Smooth muscle cell (in vitro differentiated cells): Measurements from ENCODE around the gene RAD52. TPM values are rescaled to one million over a fixed set of nuclear protein-coding genes. Genes with fewer than 3 reads are reported as not detected.

ENCODE experiments used
- DNase-seq: peaks from one replicate; lab custom pipeline; 2025; ENCODE audit not compliant: unreplicated experiment; lab: John Stamatoyannopoulos, UW
- H2AFZ ChIP-seq: fragments of 200-600 bp; sonication (generic); 2 replicates; pipeline ENCODE4 v1.6.0; 2016; ENCODE audit warnings: antibody characterized with exemption, low read depth, mild to moderate bottlenecking
- H3F3A ChIP-seq: fragments of 200-600 bp; sonication (generic); 2 replicates; pipeline ENCODE4 v1.6.0; 2017; ENCODE audit warnings: antibody characterized with exemption, low read depth
- H3K27ac ChIP-seq: fragments of 200-600 bp; sonication (generic); 2 replicates; pipeline ENCODE4 v1.5.1; 2016; ENCODE audit warnings: low read depth, mild to moderate bottlenecking
- H3K27me3 ChIP-seq: fragments of 200-600 bp; sonication (generic); 2 replicates; pipeline ENCODE4 v1.6.1; 2016; ENCODE audit warnings: low read depth, mild to moderate bottlenecking
- H3K36me3 ChIP-seq: fragments of 200-600 bp; sonication (generic); 2 replicates; pipeline ENCODE4 v1.5.1; 2016; ENCODE audit warnings: low read depth
- H3K4me1 ChIP-seq: fragments of 200-600 bp; sonication (generic); 2 replicates; pipeline ENCODE4 v1.5.1; 2016; ENCODE audit warnings: low read depth
- H3K4me2 ChIP-seq: fragments of 200-600 bp; sonication (generic); 2 replicates; pipeline ENCODE4 v1.6.0; 2016; ENCODE audit warnings: mild to moderate bottlenecking
- H3K4me3 ChIP-seq: fragments of 200-600 bp; sonication (generic); 2 replicates; pipeline ENCODE4 v1.5.1; 2016; ENCODE audit warnings: mild to moderate bottlenecking
- H3K79me2 ChIP-seq: fragments of 200-600 bp; sonication (generic); 2 replicates; pipeline ENCODE4 v1.6.0; 2016; ENCODE audit warnings: low read depth, mild to moderate bottlenecking
- H3K9ac ChIP-seq: fragments of 200-600 bp; sonication (generic); 2 replicates; pipeline ENCODE4 v1.6.0; 2016; ENCODE audit warnings: low read depth
- H3K9me3 ChIP-seq: fragments of 200-600 bp; sonication (generic); replicated peaks from 2 replicates; pipeline ENCODE4 v1.5.1; 2016; ENCODE audit warnings: low read depth
- H4K20me1 ChIP-seq: fragments of 200-600 bp; sonication (generic); 2 replicates; pipeline ENCODE4 v1.6.0; 2016; ENCODE audit warnings: low read depth
- WGBS: methylation state at CpG from one replicate; pipeline ENCODE4 v1.1.7; 2016; ENCODE audit warnings: low lambda C conversion rate; 5-methylcytosine and 5-hydroxymethylcytosine counted together
- polyA plus RNA-seq: library from polyadenylated mRNA; unstranded; fragments of >200 nt; fragmentation: Nextera tagmentation; extraction: Ambion mirVana; gene quantifications from 2 replicates; pipeline ENCODE4 v1.2.1, GENCODE V29; 2016
- total RNA-seq: library from RNA; depleted of rRNA; stranded (reverse); fragments of >200 nt; gene quantifications from 2 replicates; pipeline ENCODE4 v1.2.3, GENCODE V29; 2014
- TF ChIP-seq, protein P1 (sequence below): fragments of 200-600 bp; sonication (generic); IDR thresholded peaks from 2 replicates; pipeline ENCODE4 v1.5.1; 2017; ENCODE audit warnings: borderline replicate concordance, mild to moderate bottlenecking, antibody characterized with exemption; ENCODE audit not compliant: insufficient read depth, poor library complexity, severe bottlenecking

Gene RAD52
- total and polyA plus RNA-seq, 2 experiments from 2014 or later, result 2.8 to 15.1 TPM

DNA sequence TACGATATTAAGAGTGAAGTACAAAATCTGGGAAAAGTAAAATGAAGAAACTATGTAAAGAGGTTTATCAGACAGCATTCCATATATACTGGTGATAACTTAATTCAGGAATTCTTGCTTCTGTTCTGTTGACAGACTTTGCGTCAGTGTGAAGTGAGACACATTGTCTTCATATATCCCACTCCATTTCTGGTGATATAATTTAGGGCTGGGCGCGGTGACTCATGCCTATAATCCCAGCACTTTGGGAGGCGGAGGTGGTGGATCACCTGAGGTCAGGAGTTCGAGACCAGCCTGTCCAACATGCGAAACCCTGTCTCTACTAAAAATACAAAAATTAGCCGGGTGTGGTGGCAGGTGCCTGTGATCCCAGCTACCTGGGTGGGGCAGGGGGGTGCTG, 20.3 kb upstream of the RAD52 start:
- Histone ChIP-seq H3K4me2 (no peak overlapping the region), H3K4me1 (no peaks in the 10 kb centered on the region), H3K27me3 (no peaks in the 10 kb centered on the region), H3K36me3 (no peaks in the 10 kb centered on the region), H3F3A (no peaks in the 10 kb centered on the region), H3K9me3 (no peaks in the 10 kb centered on the region), H4K20me1 (no peaks in the 10 kb centered on the region), H3K9ac (no peak overlapping the region), H3K27ac (no peak overlapping the region), H3K4me3 (no peak overlapping the region), H3K79me2 (no peaks in the 10 kb centered on the region), H2AFZ (no peak overlapping the region)
- no peak for DNase-seq
- 95% methylated on average over 8 of the region's 8 CpGs for WGBS
- TF ChIP-seq, protein P1, sequence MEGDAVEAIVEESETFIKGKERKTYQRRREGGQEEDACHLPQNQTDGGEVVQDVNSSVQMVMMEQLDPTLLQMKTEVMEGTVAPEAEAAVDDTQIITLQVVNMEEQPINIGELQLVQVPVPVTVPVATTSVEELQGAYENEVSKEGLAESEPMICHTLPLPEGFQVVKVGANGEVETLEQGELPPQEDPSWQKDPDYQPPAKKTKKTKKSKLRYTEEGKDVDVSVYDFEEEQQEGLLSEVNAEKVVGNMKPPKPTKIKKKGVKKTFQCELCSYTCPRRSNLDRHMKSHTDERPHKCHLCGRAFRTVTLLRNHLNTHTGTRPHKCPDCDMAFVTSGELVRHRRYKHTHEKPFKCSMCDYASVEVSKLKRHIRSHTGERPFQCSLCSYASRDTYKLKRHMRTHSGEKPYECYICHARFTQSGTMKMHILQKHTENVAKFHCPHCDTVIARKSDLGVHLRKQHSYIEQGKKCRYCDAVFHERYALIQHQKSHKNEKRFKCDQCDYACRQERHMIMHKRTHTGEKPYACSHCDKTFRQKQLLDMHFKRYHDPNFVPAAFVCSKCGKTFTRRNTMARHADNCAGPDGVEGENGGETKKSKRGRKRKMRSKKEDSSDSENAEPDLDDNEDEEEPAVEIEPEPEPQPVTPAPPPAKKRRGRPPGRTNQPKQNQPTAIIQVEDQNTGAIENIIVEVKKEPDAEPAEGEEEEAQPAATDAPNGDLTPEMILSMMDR, result no peak

DNA sequence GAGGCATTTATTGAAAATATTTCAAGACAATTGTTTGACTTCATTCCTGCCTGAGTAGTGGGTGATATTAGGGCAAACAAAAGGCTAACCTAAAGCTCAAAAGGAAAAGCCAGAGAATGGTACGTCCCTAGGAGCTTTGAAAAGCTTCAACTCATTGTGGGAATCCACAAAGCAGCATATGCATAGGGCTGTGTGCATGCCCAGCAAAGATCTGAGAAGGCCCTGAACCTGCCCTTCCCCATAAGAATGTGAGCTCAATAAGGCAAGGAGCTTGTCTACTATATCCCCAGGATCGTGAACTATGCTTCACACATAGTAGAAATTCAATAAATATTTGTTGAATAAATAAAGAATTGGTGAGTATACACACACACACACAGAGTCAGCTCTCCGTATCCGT, 19.1 kb upstream of the RAD52 start:
- H3K9ac ChIP-seq, result no peak overlapping the region

DNA sequence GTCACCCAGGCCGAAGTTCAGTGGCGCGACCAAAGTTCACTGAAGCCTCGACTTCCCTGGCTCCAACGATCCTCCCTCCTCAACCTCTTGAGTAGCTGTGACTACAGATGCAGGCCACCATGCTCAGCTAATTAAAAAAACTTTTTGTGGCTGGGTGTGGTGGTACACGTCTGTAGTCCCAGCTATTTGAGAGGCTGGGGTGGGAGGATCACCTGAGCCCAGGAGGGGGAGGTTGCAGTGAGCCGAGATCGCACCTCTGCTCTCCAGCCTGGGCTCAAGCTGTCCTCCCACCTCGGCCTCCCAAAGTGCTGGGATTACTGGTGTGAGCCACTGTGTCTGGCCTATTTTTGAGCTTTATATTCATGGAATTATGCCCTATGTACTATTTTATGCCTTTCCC, 18.1 kb upstream of the RAD52 start:
- H3K4me3 ChIP-seq, result no peak overlapping the region
- no peak for DNase-seq
- TF ChIP-seq, protein P1, result no peak
- H3K27me3 ChIP-seq, result no peaks in the 10 kb centered on the region
- no peaks in the 10 kb centered on the region for H3K9me3 ChIP-seq
- H4K20me1 ChIP-seq, result no peaks in the 10 kb centered on the region
- H3K4me2 ChIP-seq, result no peak overlapping the region
- H3F3A ChIP-seq, result no peaks in the 10 kb centered on the region
- H3K27ac ChIP-seq, result no peak overlapping the region
- no peaks in the 10 kb centered on the region for H3K79me2 ChIP-seq
- H2AFZ ChIP-seq, result no peak overlapping the region
- no peaks in the 10 kb centered on the region for H3K4me1 ChIP-seq
- no peak overlapping the region for H3K9ac ChIP-seq
- 85% methylated on average over 9 of the region's 9 CpGs for WGBS
- H3K36me3 ChIP-seq, result no peaks in the 10 kb centered on the region

More for the DNA sequence above, 19.1 kb upstream of the RAD52 start:
- no peak for DNase-seq
- Histone ChIP-seq H3K9me3 (no peaks in the 10 kb centered on the region), H2AFZ (no peak overlapping the region), H3K4me1 (no peaks in the 10 kb centered on the region), H3F3A (no peaks in the 10 kb centered on the region), H3K4me2 (no peak overlapping the region), H4K20me1 (no peaks in the 10 kb centered on the region), H3K27ac (no peak overlapping the region), H3K27me3 (no peaks in the 10 kb centered on the region), H3K79me2 (no peaks in the 10 kb centered on the region), H3K36me3 (no peaks in the 10 kb centered on the region), H3K4me3 (no peak overlapping the region)
- WGBS, result 83% methylated on average over 4 of the region's 4 CpGs
- TF ChIP-seq, protein P1, result no peak

DNA sequence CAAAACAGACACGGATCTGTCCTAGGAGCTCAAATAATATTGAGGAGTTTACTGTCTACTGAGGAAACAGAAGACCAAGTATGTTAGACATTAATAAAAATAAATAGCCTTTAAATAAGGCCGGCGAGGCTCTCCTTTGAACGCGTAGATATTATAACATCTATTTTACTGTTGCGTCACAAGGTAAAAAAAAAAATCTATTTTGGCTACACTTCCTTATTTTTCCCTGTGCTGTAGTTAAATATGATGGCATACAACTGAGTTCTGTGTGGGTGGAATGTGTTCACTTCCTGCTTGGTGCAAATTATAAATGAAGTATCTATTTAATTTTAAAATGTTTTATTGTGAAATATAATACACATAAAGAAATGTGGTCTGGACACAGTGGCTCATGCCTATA, 17.2 kb upstream of the RAD52 start:
- H2AFZ ChIP-seq, result no peak overlapping the region
- H3F3A ChIP-seq, result no peaks in the 10 kb centered on the region
- H3K27ac ChIP-seq, result no peak overlapping the region
- no peak for DNase-seq
- H3K9me3 ChIP-seq, result no peaks in the 10 kb centered on the region
- TF ChIP-seq, protein P1, result no peak
- no peaks in the 10 kb centered on the region for H3K4me1 ChIP-seq
- 99% methylated on average over 6 of the region's 6 CpGs for WGBS
- H3K36me3 ChIP-seq, result no peaks in the 10 kb centered on the region
- H3K27me3 ChIP-seq, result no peaks in the 10 kb centered on the region
- no peak overlapping the region for H3K4me3 ChIP-seq
- H4K20me1 ChIP-seq, result no peaks in the 10 kb centered on the region
- no peak overlapping the region for H3K4me2 ChIP-seq
- no peaks in the 10 kb centered on the region for H3K79me2 ChIP-seq
- H3K9ac ChIP-seq, result no peak overlapping the region
